CD1c-positive myeloid dendritic cell (primary cell): ENCODE results near the gene ADAMTSL1.

Source experiments
- DNase-seq: peaks from one replicate; pipeline ENCODE4 v3.0.0-alpha.2; 2016; ENCODE audit errors: extremely low spot score

ADAMTSL1 gene

GRCh38 chr9:18660001-18660400 is 186.0 kb downstream of the ADAMTSL1 start:
- DNase-seq = no peak

DNA sequence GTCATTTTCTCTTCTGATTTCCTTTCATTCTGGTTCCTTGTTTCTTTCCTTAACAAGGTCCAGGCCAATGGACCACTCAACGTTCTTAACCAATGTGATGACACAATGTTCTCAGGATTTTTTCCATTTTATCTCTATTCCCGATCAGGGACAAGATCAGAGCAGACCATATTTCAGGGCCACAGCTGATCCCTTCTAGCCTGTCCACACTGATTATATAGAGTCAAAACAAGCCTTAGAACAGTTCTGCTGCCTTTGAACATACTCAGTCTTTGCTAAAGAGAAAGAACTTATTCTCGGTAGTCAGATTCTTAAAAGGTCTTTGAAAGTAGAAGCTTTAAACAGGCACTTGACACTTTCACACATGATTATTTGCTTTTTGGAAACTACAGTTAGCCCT is 188.4 kb downstream of the ADAMTSL1 start:
- no peak for DNase-seq

DNA sequence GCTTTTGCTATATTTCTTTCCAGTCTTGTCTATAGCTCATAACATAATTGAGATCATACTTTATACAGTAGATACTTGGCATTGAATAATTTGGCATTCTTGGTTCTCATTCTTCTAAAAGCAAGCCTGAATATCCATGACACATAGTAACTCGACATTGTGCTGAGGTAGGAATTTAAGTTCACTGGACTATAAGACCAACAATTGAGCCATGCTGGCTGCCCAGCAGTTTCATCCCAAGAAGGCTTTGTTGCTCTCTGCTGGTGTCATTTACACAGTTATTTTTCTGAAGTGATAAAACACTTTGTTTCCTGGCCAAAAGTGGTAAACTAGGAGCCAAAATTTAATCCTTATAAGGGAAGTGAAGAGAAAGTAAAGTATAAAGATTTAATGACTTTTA is 192.0 kb downstream of the ADAMTSL1 start:
- DNase-seq = no peak

DNA sequence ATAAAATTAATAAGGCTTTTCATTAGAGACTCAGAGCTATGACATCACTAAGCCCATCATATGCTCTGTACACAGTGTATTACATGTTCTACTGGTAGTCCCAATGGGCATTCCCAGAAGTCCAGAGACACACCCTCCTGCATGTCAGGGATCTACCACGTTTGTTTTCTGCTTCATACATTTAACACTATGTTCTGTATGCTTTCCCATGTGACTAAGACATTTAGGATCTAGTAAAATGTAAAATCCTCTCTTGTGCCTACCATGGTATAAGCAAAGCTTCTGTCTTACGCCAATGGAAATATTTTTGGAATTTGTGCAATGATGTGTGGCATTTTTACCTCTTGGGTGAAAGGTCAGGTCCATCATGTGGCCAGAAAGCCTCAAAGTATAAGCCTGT is 192.4 kb downstream of the ADAMTSL1 start:
- DNase-seq = no peak

DNA sequence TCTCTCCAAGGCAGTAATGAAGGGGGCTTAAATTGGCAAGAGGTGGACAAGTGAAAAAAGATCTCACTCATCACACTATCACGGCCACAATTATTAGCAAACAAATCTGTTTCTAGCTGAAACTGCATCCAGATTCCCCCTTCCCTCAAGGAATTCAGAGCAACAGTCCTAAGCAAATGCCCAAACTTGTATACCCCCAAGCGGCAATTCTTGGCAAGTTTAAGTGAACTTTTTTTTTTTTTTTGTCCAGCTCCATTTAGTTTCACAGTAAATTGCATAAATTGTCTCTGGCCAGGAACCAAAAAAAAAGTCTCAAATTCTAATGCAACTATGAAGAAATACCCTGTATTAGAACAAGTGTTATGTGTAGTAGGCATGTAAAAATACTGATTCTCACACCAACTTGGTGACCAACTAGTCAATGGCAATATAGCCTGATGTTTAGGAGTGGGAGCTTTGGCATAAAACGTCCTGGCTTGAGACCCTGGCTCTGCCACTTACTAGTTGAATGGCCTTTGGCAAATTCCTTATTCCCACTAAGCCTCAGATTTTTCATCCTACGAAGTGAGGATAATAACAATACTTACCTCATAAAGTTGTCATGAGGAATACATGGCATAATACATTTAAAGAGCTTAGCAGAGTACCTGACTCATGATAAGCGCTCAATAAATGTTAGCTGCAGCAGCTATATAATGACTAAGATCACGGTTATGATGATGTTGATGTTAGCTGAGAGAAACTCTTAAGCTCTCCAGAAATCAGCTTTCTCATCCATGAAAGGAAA is 193.2 kb downstream of the ADAMTSL1 start:
- DNase-seq = no peak

DNA sequence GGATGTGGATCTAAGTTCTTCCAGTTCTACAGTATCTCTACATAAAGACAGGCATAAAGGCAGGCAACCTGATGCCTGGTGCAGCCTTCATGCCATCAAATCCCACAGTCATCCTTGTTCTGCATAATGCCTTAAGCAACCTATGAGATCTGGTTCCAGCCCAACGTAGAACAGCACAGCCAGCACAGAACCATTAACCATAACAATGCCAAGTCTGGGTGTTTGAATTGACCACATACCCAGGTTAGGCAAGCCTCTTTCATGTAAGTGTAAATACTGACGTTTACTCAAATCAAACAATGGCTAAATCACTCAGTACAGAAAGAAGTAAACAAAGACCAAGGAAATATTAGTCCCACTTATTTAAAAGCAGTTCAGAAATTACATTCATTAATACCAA is 195.0 kb downstream of the ADAMTSL1 start:
- DNase-seq = no peak

DNA sequence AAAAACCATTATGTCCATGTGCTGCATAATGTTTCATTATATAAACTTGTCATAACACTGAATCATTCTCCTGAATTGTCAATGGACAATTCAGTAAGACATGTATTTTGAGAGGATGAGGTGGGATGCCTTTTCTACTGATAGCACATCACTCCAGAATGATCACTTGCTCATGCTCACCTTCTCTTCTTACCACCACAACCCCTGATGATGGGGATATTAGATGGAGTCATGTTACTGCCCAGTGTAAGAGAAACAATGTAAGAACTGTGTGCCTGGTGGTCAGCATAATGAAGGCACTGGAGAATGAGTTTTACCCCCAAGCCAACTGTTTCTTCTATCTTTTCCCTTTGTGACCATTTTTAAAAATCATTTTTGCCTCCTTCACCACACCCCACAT is 198.8 kb downstream of the ADAMTSL1 start:
- DNase-seq = no peak

DNA sequence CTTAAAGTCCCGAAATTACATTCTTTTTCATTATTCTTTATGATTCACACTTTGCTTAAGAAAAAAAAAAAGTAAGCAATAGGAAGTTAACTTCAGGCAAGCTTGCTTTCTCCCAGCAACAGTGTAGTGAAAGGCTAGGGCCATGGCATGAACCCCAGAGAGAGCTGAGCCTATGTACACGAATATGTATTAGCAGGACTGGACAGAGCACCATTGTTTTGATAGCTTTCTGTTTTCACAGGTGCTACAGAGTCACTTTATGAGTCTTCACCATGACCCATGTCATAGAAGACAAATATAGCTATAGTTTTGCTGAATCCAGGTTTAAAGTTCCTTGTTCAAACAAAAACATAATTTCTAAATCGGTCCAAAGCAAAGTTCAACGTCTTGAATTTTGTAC is 199.2 kb downstream of the ADAMTSL1 start:
- no peak for DNase-seq

GRCh38 chr9:18675332-18675731 is 201.4 kb downstream of the ADAMTSL1 start:
- DNase-seq = no peak

DNA sequence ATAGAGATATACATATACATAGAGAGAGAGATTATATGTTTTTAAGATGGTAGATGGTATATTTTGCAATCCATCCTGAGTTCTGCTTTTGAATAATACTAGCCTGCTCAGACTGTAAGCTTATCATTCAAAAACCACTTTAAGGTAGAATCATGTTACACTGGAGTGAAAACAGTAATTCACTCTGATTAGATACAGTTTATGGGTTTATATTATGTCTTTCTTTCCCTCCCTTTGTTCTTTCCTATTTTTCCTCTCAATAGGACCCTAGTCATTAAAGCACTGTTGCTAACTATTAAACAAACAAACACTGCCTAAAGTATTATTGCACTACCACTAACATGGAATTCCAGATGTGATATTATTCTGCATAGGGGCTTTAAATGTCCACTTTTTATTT is 202.0 kb downstream of the ADAMTSL1 start:
- no peak for DNase-seq

GRCh38 chr9:18676525-18676924 is 202.6 kb downstream of the ADAMTSL1 start:
- DNase-seq = no peak

DNA sequence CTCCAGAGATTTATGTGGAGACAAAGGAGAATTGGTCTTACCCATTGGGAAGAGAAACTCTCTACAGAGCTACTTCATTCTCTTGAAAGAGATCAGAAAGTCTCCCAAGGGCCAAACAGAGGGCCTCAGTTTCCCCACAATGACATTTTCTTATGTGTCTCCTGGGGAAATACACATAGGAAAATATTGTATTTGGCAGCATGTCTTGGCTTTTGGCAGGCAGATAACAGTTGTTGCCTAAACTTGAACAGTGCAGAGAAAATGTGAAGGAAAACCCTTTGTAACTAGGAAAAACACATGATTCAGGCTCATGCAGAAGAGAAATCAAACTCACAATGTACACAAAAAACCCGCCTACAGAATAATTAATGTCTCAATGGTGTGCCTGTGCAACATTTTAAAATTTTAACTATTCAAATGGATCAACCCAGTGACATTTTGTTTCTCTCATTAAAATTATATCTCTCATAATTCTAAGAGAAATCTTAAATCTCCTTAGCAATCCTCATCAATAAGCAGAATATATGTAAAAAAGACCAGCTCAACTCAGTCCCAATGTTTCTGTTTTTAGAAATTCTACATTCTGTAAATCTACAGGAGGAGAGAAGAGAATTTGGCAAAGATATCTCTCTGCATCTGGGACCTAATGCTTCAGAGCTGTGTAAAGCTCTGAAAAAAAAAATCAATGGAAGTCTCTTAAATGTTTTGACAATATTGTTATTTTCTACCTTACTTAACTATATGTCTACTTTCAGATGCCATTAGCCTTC is 205.1 kb downstream of the ADAMTSL1 start:
- DNase-seq = no peak

- DNase-seq = no peak
Observed at GRCh38 chr9:18682907-18683306, 209.0 kb downstream of the ADAMTSL1 start.

DNA sequence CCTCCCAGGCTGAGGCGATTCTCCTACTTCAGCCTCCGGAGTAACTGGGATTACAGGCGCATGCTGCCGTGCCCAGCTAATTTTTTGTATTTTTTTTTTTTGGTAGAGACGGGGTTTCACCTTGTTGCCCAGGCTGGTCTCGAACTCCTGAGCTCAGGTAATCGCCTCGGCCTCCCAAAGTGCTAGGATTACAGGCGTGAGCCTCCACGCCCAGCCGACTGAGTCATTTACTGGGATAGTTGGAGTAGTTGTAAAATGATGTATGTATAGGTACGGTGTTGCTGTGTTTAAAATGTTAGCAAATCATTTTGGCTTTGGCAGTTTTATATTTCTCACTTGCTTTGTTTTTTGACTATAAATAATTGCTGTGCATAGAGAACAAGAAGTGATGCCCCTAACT is 209.4 kb downstream of the ADAMTSL1 start:
- no peak for DNase-seq

DNA sequence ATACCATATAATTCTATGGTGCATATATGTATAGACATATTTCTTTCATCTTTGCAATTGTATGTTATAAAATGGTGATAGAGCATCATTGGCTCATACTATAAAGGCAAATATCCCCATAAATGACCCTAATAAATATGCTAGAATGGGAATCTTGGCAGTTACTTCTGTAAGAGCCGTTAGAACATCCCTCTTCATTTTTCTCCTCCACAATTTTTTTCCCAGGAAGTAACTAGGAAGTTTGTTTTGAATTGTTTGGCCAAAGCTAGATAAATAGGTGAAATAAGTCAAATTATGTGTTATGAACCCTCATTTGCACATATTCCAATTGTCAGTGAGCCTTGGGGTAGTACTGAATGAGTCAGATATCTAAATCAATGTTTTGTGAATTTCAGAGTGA is 209.9 kb downstream of the ADAMTSL1 start:
- no peak for DNase-seq

- DNase-seq = no peak
Observed at GRCh38 chr9:18684593-18685317, 210.8 kb downstream of the ADAMTSL1 start.

GRCh38 chr9:18688581-18689565 is 214.9 kb downstream of the ADAMTSL1 start:
- DNase-seq = no peak

- DNase-seq = no peak
Observed at GRCh38 chr9:18689921-18690320, 216.0 kb downstream of the ADAMTSL1 start.

DNA sequence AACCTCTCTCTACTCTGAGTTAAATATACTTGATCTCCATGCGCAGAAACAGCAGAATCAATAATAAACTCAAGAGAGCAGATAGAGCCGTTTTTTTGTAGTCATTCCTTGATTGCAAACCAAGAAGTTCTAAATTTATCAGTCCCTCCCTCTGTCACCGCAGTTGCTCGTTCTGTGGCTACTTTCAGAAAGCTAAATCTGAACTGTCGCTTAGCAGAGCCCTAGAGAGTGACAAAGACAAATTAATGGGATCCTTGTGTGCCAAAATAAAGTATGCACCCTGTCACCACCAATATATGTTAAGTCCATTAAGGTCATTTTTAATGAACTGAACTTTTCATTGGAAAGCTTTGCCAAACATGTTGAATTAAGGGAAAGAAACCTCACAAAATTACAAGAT is 218.3 kb downstream of the ADAMTSL1 start:
- no peak for DNase-seq

DNA sequence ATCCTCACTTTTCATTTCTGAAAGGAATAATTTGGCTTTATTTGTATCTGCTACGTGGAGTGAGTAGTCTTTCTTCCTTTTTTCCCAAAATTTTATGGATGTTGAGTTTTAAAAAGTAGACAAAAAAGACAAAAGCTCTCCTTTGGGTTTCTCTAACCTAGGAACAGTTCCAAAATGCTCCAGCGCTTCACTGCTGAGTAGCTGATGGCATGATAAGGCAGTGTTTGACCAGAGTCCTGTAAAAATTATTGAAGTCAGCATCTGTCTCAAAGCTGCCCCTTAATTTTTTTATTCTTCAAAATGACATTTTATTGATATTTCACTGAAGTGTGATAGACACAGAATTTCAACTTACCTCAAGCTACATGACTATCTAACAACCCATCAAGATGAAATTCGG is 219.0 kb downstream of the ADAMTSL1 start:
- no peak for DNase-seq

- DNase-seq = no peak
Observed at GRCh38 chr9:18694959-18695668, 221.2 kb downstream of the ADAMTSL1 start.
